Esophagus muscularis mucosa (tissue), 4 donors: ENCODE data around the gene A3GALT2. TPM values are rescaled to one million over a fixed set of nuclear protein-coding genes. Genes with fewer than 3 reads are reported as not detected.

Experiments used
- DNase-seq: peaks from one replicate; pipeline ENCODE4 v3.0.0-alpha.2; 2017; ENCODE audit errors: extremely low spot score
- H3K27ac ChIP-seq, 4 donors: fragments of 200-600 bp; sonication (generic); replicated peaks in 1 of 4; 1 replicate in 3 of 4; 2 replicates in 1 of 4; pipeline ENCODE4 v1.5.1; 2016 to 2019; ENCODE audit warnings: mild to moderate bottlenecking in 1 of 4
- H3K27me3 ChIP-seq, 4 donors: fragments of 200-600 bp; sonication (generic); one replicate each; pipeline versions ENCODE4 v1.5.1 to v1.6.0; 2016 to 2019
- H3K36me3 ChIP-seq, 4 donors: fragments of 200-600 bp; sonication (generic); one replicate each; pipeline ENCODE4 v1.5.1; 2016 to 2019
- H3K4me1 ChIP-seq, 4 donors: fragments of 200-600 bp; sonication (generic); one replicate each; pipeline ENCODE4 v1.5.1; 2016 to 2019
- H3K4me3 ChIP-seq, 4 donors: fragments of 200-600 bp; sonication (generic); 1 replicate in 2 of 4; 2 replicates in 2 of 4; pipeline ENCODE4 v1.5.1; 2016 to 2019; ENCODE audit warnings: mild to moderate bottlenecking in 4 of 4, moderate library complexity in 1 of 4
- H3K9me3 ChIP-seq, 4 donors: fragments of 200-600 bp; sonication (generic); 1 replicate in 3 of 4; 2 replicates in 1 of 4; pipeline ENCODE4 v1.5.1; 2016 to 2019
- EP300 ChIP-seq: sonication (generic); formaldehyde crosslinking; IDR thresholded peaks from one replicate; pipeline ENCODE4 v1.6.1; 2017; ENCODE audit warnings: antibody characterized with exemption
- POLR2A ChIP-seq: fragments of 450-650 bp; IDR thresholded peaks from one replicate; pipeline ENCODE4 v1.6.1; 2017; ENCODE audit warnings: antibody characterized with exemption, moderate library complexity, mild to moderate bottlenecking, low read depth
- POLR2AphosphoS5 ChIP-seq, 2 donors: sonication (generic); formaldehyde crosslinking; IDR thresholded peaks; one replicate each; pipeline ENCODE4 v1.6.1; 2017; ENCODE audit warnings: antibody characterized with exemption in 2 of 2
- WGBS: methylation state at CpG from one replicate; pipeline ENCODE4 v1.1.5; 2018; 5-methylcytosine and 5-hydroxymethylcytosine counted together
- intact Hi-C: fragments of 100-400 bp; cut with DNase I; formaldehyde crosslinking; loops from one replicate; pipeline ENCODE4 v1.15.1; 2023
- total RNA-seq, 4 donors: library from RNA; depleted of rRNA; stranded (reverse); fragments of >200 nt; gene quantifications; one replicate each; pipeline versions ENCODE4 v1.1.0 to v1.2.1, GENCODE V29; 2016
- TF ChIP-seq, protein P1 (sequence below), 3 experiments: fragments of 200-600 bp in 2 of 3; fragments of 450-650 bp in 1 of 3; sonication (generic) in 2 of 3; IDR thresholded peaks; one replicate each; pipeline ENCODE4 v1.5.1; 2017 to 2019; ENCODE audit warnings: antibody characterized with exemption in 3 of 3, mild to moderate bottlenecking in 2 of 3, moderate library complexity in 1 of 3

Gene A3GALT2
- total RNA-seq, 4 donors from 2014 or later, result not detected

- Histone ChIP-seq H3K9me3 (no peaks in the 10 kb centered on the region), H3K4me1 (peaks cover 19 to 35% (median 25%) of the 10 kb centered on the region in 4 donors), H3K4me3 (no peak overlapping the region), H3K36me3 (peaks cover 0 to 37% (median 20%) of the 10 kb centered on the region in 4 donors), H3K27me3 (no peaks in the 10 kb centered on the region), H3K27ac (peak overlapping the region in 1 of 4 donors; percentile 22)
- DNase-seq, result no peak
- no peak for TF ChIP-seq EP300
- no peak for TF ChIP-seq POLR2AphosphoS5 (IDR thresholded peaks at IDR 0.05)
- TF ChIP-seq POLR2A, result no peak
- TF ChIP-seq, protein P1, sequence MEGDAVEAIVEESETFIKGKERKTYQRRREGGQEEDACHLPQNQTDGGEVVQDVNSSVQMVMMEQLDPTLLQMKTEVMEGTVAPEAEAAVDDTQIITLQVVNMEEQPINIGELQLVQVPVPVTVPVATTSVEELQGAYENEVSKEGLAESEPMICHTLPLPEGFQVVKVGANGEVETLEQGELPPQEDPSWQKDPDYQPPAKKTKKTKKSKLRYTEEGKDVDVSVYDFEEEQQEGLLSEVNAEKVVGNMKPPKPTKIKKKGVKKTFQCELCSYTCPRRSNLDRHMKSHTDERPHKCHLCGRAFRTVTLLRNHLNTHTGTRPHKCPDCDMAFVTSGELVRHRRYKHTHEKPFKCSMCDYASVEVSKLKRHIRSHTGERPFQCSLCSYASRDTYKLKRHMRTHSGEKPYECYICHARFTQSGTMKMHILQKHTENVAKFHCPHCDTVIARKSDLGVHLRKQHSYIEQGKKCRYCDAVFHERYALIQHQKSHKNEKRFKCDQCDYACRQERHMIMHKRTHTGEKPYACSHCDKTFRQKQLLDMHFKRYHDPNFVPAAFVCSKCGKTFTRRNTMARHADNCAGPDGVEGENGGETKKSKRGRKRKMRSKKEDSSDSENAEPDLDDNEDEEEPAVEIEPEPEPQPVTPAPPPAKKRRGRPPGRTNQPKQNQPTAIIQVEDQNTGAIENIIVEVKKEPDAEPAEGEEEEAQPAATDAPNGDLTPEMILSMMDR (IDR thresholded peaks at IDR 0.05), result no peak
- intact Hi-C loops, result no loop called here
- 93% methylated on average over 16 of the region's 16 CpGs for WGBS
Measured at GRCh38 chr1:33288976-33289857, 31.7 kb downstream of the A3GALT2 start.

- no peak overlapping the region for H3K27ac ChIP-seq
- H3K9me3 ChIP-seq, result no peaks in the 10 kb centered on the region
- intact Hi-C loops, result no loop called here
- 90% methylated on average over 2 of the region's 2 CpGs for WGBS
- no peak overlapping the region for H3K4me3 ChIP-seq
- DNase-seq, result no peak
- peaks cover 5 to 47% (median 27%) of the 10 kb centered on the region in 4 donors for H3K36me3 ChIP-seq
- peaks cover 12 to 20% (median 17%) of the 10 kb centered on the region in 4 donors for H3K4me1 ChIP-seq
- H3K27me3 ChIP-seq, result no peaks in the 10 kb centered on the region
- TF ChIP-seq POLR2AphosphoS5 (IDR thresholded peaks at IDR 0.05) (no peak), POLR2A (no peak), EP300 (no peak)
- TF ChIP-seq, protein P1 (IDR thresholded peaks at IDR 0.05), result no peak
Measured at GRCh38 chr1:33287317-33287716, 33.6 kb downstream of the A3GALT2 start.

DNA sequence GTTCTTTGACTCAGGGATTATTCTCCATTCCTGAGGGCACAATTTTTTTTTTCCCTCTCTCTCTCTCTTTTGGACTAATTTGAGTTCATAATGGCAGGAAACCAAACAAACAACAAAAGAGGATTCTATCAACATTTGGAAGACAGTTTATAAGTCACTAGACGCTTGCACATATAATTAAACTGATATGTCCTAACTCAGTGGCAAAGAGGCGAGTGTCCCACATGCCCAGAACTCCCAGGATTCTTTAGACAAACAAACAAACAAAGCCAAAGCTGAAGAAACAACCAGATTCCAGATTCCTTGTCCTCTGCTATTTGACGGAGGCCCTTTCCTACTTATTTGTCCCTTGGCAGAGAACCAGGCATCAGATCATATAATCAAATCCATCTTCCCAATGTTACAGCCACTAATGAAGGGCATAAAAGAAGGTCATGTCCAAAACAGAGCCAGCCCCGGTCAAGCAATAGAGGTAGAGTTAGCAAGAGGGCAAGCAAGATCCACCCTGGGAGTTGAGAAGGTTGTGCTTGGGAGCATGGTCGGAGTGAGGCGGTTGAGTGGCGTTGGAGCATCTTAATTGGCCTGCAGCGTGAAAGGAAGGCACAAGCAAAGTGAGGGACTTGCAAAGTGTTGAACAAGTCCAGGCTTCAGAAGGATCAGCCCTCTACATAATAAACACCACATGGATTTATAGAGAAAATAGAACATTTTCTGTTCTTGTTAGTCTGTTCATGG lies 34.3 kb downstream of the A3GALT2 start:
- no peak overlapping the region for H3K27ac ChIP-seq

DNA sequence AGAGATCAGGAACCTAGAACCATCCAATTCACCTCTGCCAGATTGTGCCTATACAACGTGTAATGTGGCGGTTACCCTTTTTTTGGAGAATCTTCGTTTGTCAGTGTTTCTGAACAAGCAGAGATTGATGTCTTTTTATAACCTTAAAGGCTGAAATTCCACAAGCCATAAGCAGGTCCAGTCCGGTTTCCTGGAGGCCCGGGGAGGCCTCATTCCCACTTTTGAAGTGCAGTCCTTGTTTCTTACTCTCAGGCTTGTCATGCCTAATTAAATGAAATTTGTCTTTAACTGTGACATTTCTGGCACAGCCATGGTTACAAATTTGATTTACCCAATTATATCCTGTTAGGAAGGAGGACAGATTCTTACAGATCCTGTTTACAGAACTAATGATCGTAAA lies 36.8 kb downstream of the A3GALT2 start:
- peaks cover 28 to 73% (median 54%) of the 10 kb centered on the region in 4 donors for H3K36me3 ChIP-seq
- no peak for TF ChIP-seq POLR2AphosphoS5 (IDR thresholded peaks at IDR 0.05)
- no peak for TF ChIP-seq EP300
- TF ChIP-seq POLR2A, result no peak
- TF ChIP-seq, protein P1 (IDR thresholded peaks at IDR 0.05), result no peak

More for the DNA sequence above, 34.3 kb downstream of the A3GALT2 start:
- intact Hi-C loops, result no loop called here
- 77% methylated on average over 8 of the region's 8 CpGs for WGBS
- Histone ChIP-seq H3K36me3 (peaks cover 12 to 54% (median 34%) of the 10 kb centered on the region in 4 donors), H3K9me3 (no peaks in the 10 kb centered on the region), H3K27me3 (no peaks in the 10 kb centered on the region), H3K4me1 (peaks cover 12 to 20% (median 17%) of the 10 kb centered on the region in 4 donors), H3K4me3 (no peak overlapping the region)
- TF ChIP-seq, protein P1 (IDR thresholded peaks at IDR 0.05), result no peak
- TF ChIP-seq POLR2A (no peak), EP300 (no peak), POLR2AphosphoS5 (IDR thresholded peaks at IDR 0.05) (no peak)
- no peak for DNase-seq

More for the DNA sequence above, 36.8 kb downstream of the A3GALT2 start:
- no peak for DNase-seq
- no peak overlapping the region for H3K4me3 ChIP-seq
- intact Hi-C loops, result no loop called here
- no peak overlapping the region for H3K27ac ChIP-seq
- no peaks in the 10 kb centered on the region for H3K9me3 ChIP-seq
- WGBS, result 85% methylated on average over 6 of the region's 6 CpGs
- peaks cover 12 to 16% (median 14%) of the 10 kb centered on the region in 4 donors for H3K4me1 ChIP-seq
- no peaks in the 10 kb centered on the region for H3K27me3 ChIP-seq
